ENCODE measurements around the gene NETO1.

GRCh38 chr18:72721330-72721729 is 146.5 kb downstream of the NETO1 start:
- TF ChIP-seq CCDC6 (CRISPR knock-in tag; IDR thresholded peaks at IDR 0.05) (no peak), ZNF136 (CRISPR knock-in tag; IDR thresholded peaks at IDR 0.05; ENCODE audit: low read depth) (no peak), CREM (IDR thresholded peaks at IDR 0.05) (no peak), CREM (CRISPR knock-in tag; IDR thresholded peaks at IDR 0.05) (no peak), SMAD1 (CRISPR knock-in tag; IDR thresholded peaks at IDR 0.05; ENCODE audit: borderline replicate concordance, low read depth) (no peak)

Data from HepG2 (cell line).